MCF 10A (cell line): ENCODE data around the gene RBP4. TPM values are rescaled to one million over a fixed set of nuclear protein-coding genes. Genes with fewer than 3 reads are reported as not detected.

ENCODE experiments used
- BruUV-seq: library from RNA; stranded (reverse); fragments of 400-500 nt; replicated peaks from 2 replicates; lab custom pipeline; 2021; lab: Mats Ljungman, UMichigan
- CTCF ChIA-PET: fragments of 300-600 bp; sonication (Branson Sonifier 250); formaldehyde crosslinking; extraction: SDS; loops from one replicate; lab custom pipeline; 2021; ENCODE audit warnings: antibody characterized with exemption, inconsistent platforms; lab: Yijun Ruan, JAX
- POLR2A ChIA-PET: fragments of 300-600, 350-650 bp; sonication (Branson Sonifier 250); formaldehyde crosslinking; extraction: SDS; loops from one replicate; lab custom pipeline; 2020; ENCODE audit warnings: antibody characterized with exemption, inconsistent platforms; lab: Yijun Ruan, JAX
- DNase-seq: peaks from one replicate; pipeline ENCODE4 v3.0.0-alpha.2; 2018; ENCODE audit not compliant: unreplicated experiment
- H3K27ac Mint-ChIP-seq: one replicate; pipeline ENCODE4 v1.8.0; 2022; ENCODE audit warnings: mild to moderate bottlenecking, low read depth, mixed read lengths; ENCODE audit not compliant: unreplicated experiment
- H3K27me3 Mint-ChIP-seq: one replicate; pipeline ENCODE4 v1.8.0; 2022; ENCODE audit warnings: mixed read lengths; ENCODE audit not compliant: insufficient read depth, unreplicated experiment
- H3K36me3 Mint-ChIP-seq: one replicate; pipeline ENCODE4 v1.8.0; 2022; ENCODE audit warnings: mild to moderate bottlenecking, moderate library complexity, mixed read lengths; ENCODE audit not compliant: insufficient read depth, unreplicated experiment
- H3K4me1 Mint-ChIP-seq: one replicate; pipeline ENCODE4 v1.8.0; 2022; ENCODE audit warnings: mixed read lengths; ENCODE audit not compliant: insufficient read depth, unreplicated experiment
- H3K4me3 Mint-ChIP-seq: one replicate; pipeline ENCODE4 v1.8.0; 2022; ENCODE audit warnings: mild to moderate bottlenecking, moderate library complexity, mixed read lengths; ENCODE audit not compliant: unreplicated experiment
- H3K9me3 Mint-ChIP-seq: one replicate; pipeline ENCODE4 v1.8.0; 2022; ENCODE audit warnings: mixed read lengths; ENCODE audit not compliant: unreplicated experiment
- intact Hi-C: fragments of 100-400 bp; cut with micrococcal nuclease; formaldehyde crosslinking; loops from 2 replicates; pipeline ENCODE4 v1.14.1; 2022
- total RNA-seq: library from RNA; stranded (reverse); gene quantifications from 2 replicates; pipeline ENCODE4 v1.2.3, GENCODE V29; 2022
- TF ChIP-seq, protein P1 (sequence below): fragments of 200-600 bp; IDR thresholded peaks from one replicate; pipeline ENCODE4 v1.8.0; 2022; ENCODE audit warnings: antibody characterized with exemption, mild to moderate bottlenecking; ENCODE audit not compliant: unreplicated experiment

The RBP4 gene
- total RNA-seq, 1 experiment from 2014 or later: not detected

DNA sequence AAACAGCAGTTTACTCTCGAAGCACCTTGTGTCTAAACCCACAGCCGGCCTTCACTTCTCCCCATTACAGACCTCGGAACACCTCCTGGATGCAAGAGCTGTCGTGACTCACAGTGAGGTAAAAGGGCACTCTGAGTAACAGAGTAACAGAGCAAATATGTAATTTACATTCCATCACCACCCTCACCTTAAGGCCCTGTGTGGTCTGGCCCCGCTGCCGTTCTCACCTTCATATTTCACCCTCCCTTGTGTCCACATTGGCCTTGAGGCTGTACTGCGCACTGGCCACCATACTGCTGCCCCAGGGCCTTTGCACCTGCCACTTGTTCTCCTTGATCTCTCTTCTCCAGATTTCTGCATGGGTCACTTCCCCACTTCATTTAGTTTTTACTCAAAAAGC, 21.9 kb downstream of the RBP4 start:
- H3K36me3 Mint-ChIP-seq: no peaks in the 10 kb centered on the region
- DNase-seq: peak; percentile 49
- POLR2A ChIA-PET: no interaction called here
- H3K4me1 Mint-ChIP-seq: no peaks in the 10 kb centered on the region
- intact Hi-C loops: no loop called here
- TF ChIP-seq, protein P1, sequence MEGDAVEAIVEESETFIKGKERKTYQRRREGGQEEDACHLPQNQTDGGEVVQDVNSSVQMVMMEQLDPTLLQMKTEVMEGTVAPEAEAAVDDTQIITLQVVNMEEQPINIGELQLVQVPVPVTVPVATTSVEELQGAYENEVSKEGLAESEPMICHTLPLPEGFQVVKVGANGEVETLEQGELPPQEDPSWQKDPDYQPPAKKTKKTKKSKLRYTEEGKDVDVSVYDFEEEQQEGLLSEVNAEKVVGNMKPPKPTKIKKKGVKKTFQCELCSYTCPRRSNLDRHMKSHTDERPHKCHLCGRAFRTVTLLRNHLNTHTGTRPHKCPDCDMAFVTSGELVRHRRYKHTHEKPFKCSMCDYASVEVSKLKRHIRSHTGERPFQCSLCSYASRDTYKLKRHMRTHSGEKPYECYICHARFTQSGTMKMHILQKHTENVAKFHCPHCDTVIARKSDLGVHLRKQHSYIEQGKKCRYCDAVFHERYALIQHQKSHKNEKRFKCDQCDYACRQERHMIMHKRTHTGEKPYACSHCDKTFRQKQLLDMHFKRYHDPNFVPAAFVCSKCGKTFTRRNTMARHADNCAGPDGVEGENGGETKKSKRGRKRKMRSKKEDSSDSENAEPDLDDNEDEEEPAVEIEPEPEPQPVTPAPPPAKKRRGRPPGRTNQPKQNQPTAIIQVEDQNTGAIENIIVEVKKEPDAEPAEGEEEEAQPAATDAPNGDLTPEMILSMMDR: no peak
- CTCF ChIA-PET: no interaction called here
- BruUV-seq: no TSS peak
- H3K27ac Mint-ChIP-seq: no peak overlapping the region
- H3K4me3 Mint-ChIP-seq: no peak overlapping the region
- no peaks in the 10 kb centered on the region for H3K9me3 Mint-ChIP-seq
- H3K27me3 Mint-ChIP-seq: no peaks in the 10 kb centered on the region

- no peaks in the 10 kb centered on the region for H3K36me3 Mint-ChIP-seq
Observed at GRCh38 chr10:93577565-93577964, 23.5 kb downstream of the RBP4 start.

GRCh38 chr10:93576888-93577287, 24.1 kb downstream of the RBP4 start:
- TF ChIP-seq, protein P1: no peak
- intact Hi-C loops: no loop called here
- H3K4me3 Mint-ChIP-seq: no peak overlapping the region
- no peak for DNase-seq
- no peak overlapping the region for H3K27ac Mint-ChIP-seq
- H3K27me3 Mint-ChIP-seq: peaks cover 18% of the 10 kb centered on the region
- no TSS peak for BruUV-seq
- no peaks in the 10 kb centered on the region for H3K4me1 Mint-ChIP-seq
- ChIA-PET POLR2A (no interaction called here), CTCF (no interaction called here)
- no peaks in the 10 kb centered on the region for H3K36me3 Mint-ChIP-seq
- H3K9me3 Mint-ChIP-seq: no peaks in the 10 kb centered on the region

More at GRCh38 chr10:93577565-93577964, 23.5 kb downstream of the RBP4 start:
- Mint-ChIP-seq H3K27me3 (peaks cover 11% of the 10 kb centered on the region), H3K4me1 (no peaks in the 10 kb centered on the region), H3K4me3 (no peak overlapping the region), H3K27ac (no peak overlapping the region), H3K9me3 (no peaks in the 10 kb centered on the region)
- POLR2A ChIA-PET: interaction anchor here (0.7 kb wide), 1 partner anchor 93 kb away, joined by 4 read pairs; no protein-coding TSS in a partner anchor
- CTCF ChIA-PET: interaction anchor here (1.1 kb wide), 1 partner anchor 22 kb away, joined by 3 read pairs; no protein-coding TSS in a partner anchor
- intact Hi-C loops: no loop called here
- BruUV-seq: no TSS peak
- TF ChIP-seq, protein P1: no peak
- no peak for DNase-seq

DNA sequence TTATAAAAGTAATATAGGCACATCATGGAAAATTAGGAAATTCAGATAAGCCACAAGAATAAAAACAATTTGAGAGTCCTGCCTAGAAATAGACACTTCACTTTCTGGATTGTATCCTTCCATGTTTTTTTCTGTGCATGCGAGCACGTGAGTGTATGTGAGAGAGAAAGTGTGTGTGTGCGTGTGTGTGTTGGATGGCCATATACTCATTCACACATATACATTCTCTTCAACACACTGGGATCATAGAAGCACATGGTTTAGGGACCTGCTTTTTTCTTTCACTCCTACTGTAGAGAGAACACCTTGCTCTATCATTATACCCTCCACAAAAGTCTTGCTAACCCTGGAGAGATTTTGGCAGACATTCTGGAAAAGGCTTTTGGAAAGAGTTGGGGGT, 27.1 kb downstream of the RBP4 start:
- H3K27me3 Mint-ChIP-seq: peaks cover 32% of the 10 kb centered on the region
- no peaks in the 10 kb centered on the region for H3K36me3 Mint-ChIP-seq
- intact Hi-C loops: no loop called here
- TF ChIP-seq, protein P1: no peak
- no peaks in the 10 kb centered on the region for H3K4me1 Mint-ChIP-seq
- POLR2A ChIA-PET: no interaction called here
- CTCF ChIA-PET: interaction anchor here (0.6 kb wide), 1 partner anchor 227 kb away, joined by 3 read pairs; no protein-coding TSS in a partner anchor
- H3K4me3 Mint-ChIP-seq: no peak overlapping the region
- no TSS peak for BruUV-seq
- DNase-seq: no peak
- H3K9me3 Mint-ChIP-seq: no peaks in the 10 kb centered on the region
- H3K27ac Mint-ChIP-seq: no peak overlapping the region
